DND-41 (cell line): Measurements from ENCODE around the gene BCL2L2.

Source experiments
- ATAC-seq: fragments of 200-7000 bp; cut with Tn5 transposase; 3 replicates; pipeline ENCODE4 v1.9.1; 2021; ENCODE audit warnings: low read depth; ENCODE audit not compliant: insufficient read depth
- DNase-seq: peaks from one replicate; pipeline ENCODE4 v3.0.0-alpha.2; 2020
- H2AFZ ChIP-seq: 2 replicates; pipeline ENCODE4 v1.6.0; 2012; ENCODE audit warnings: low read depth, low read length
- H3K27ac ChIP-seq: 2 replicates; pipeline ENCODE4 v1.5.1; 2012; ENCODE audit warnings: low read length, inconsistent platforms
- H3K27me3 ChIP-seq: fragments of 200-600 bp; sonication (generic); 2 replicates; pipeline ENCODE4 v1.6.0; 2012; ENCODE audit warnings: low read length, mild to moderate bottlenecking, inconsistent platforms; ENCODE audit not compliant: insufficient read depth, poor library complexity
- H3K36me3 ChIP-seq: 2 replicates; pipeline ENCODE4 v1.5.1; 2012; ENCODE audit warnings: low read length, inconsistent platforms; ENCODE audit not compliant: insufficient read depth
- H3K4me1 ChIP-seq: 2 replicates; pipeline ENCODE4 v1.5.1; 2012; ENCODE audit warnings: mild to moderate bottlenecking, low read length; ENCODE audit not compliant: insufficient read depth
- H3K4me2 ChIP-seq: 2 replicates; pipeline ENCODE4 v1.6.0; 2012; ENCODE audit warnings: mild to moderate bottlenecking, moderate library complexity, low read length, inconsistent platforms; ENCODE audit not compliant: insufficient read depth
- H3K4me3 ChIP-seq, 2 experiments: fragments of 200-600 bp in 1 of 2; shearing (Covaris generic) in 1 of 2; 2 replicates each; pipeline ENCODE4 v1.5.1; 2012 to 2016; ENCODE audit warnings: inconsistent platforms in 2 of 2, low read length in 2 of 2, mild to moderate bottlenecking in 2 of 2, low read depth in 1 of 2, moderate library complexity in 1 of 2
- H3K79me2 ChIP-seq: 2 replicates; pipeline ENCODE4 v1.6.0; 2012; ENCODE audit warnings: low read length, inconsistent platforms; ENCODE audit not compliant: insufficient read depth
- H3K9ac ChIP-seq: 2 replicates; pipeline ENCODE4 v1.6.0; 2012; ENCODE audit warnings: low read depth, mild to moderate bottlenecking, inconsistent platforms, low read length, moderate library complexity
- H3K9me3 ChIP-seq: 2 replicates; pipeline ENCODE4 v1.5.1; 2012; ENCODE audit warnings: low read length, moderate library complexity, mild to moderate bottlenecking, inconsistent platforms; ENCODE audit not compliant: insufficient read depth, severe bottlenecking
- H4K20me1 ChIP-seq: 2 replicates; pipeline ENCODE4 v1.6.0; 2012; ENCODE audit warnings: low read length; ENCODE audit not compliant: insufficient read depth
- CTCF ChIP-seq: IDR thresholded peaks from 2 replicates; pipeline ENCODE4 v1.5.1; 2012; ENCODE audit warnings: borderline replicate concordance, low read length, moderate library complexity, mild to moderate bottlenecking; ENCODE audit not compliant: poor library complexity, severe bottlenecking; ENCODE audit errors: extremely low read depth
- EZH2 ChIP-seq: IDR thresholded peaks from 3 replicates; pipeline ENCODE4 v1.6.1; 2012; ENCODE audit warnings: borderline replicate concordance, low read depth, mild to moderate bottlenecking, moderate library complexity, low read length, inconsistent platforms; ENCODE audit not compliant: severe bottlenecking

Gene BCL2L2

GRCh38 chr14:23281247-23281646 is 25.4 kb upstream of the BCL2L2 start:
- no peak overlapping the region for H3K9ac ChIP-seq
- H4K20me1 ChIP-seq = no peaks in the 10 kb centered on the region
- no peak for DNase-seq
- H3K27ac ChIP-seq = no peak overlapping the region
- no peaks in the 10 kb centered on the region for H3K9me3 ChIP-seq
- H3K4me1 ChIP-seq = peaks cover 15% of the 10 kb centered on the region
- H3K4me3 ChIP-seq = no peak overlapping the region
- no peaks in the 10 kb centered on the region for H3K27me3 ChIP-seq
- TF ChIP-seq CTCF = no peak
- TF ChIP-seq EZH2 = no peak
- no peak for ATAC-seq
- peaks cover 2% of the 10 kb centered on the region for H3K36me3 ChIP-seq
- peaks cover 15% of the 10 kb centered on the region for H3K79me2 ChIP-seq
- no peak overlapping the region for H2AFZ ChIP-seq
- no peak overlapping the region for H3K4me2 ChIP-seq

GRCh38 chr14:23284654-23285529 is 21.7 kb upstream of the BCL2L2 start:
- H2AFZ ChIP-seq = peak overlapping the region; percentile 76
- H3K27ac ChIP-seq = peak overlapping the region; percentile 76
- no peaks in the 10 kb centered on the region; the same call in 1 of the 2 replicates for H3K36me3 ChIP-seq
- H3K9me3 ChIP-seq = no peaks in the 10 kb centered on the region
- no peaks in the 10 kb centered on the region for H4K20me1 ChIP-seq
- no peaks in the 10 kb centered on the region for H3K27me3 ChIP-seq
- DNase-seq (no peak), ATAC-seq (no peak)
- peak overlapping the region; percentile 74 for H3K9ac ChIP-seq
- H3K79me2 ChIP-seq = peaks cover 23% of the 10 kb centered on the region
- H3K4me2 ChIP-seq = peak overlapping the region; percentile 83
- TF ChIP-seq EZH2 (no peak), CTCF (no peak)
- H3K4me1 ChIP-seq = peaks cover 24% of the 10 kb centered on the region
- peak overlapping the region; percentile 82 to 84; a peak in 3 of 4 replicates for H3K4me3 ChIP-seq

- Histone ChIP-seq H2AFZ (peak overlapping the region; percentile 76), H4K20me1 (no peaks in the 10 kb centered on the region), H3K4me3 (peak overlapping the region; percentile 82 to 84), H3K27me3 (no peaks in the 10 kb centered on the region), H3K4me1 (peaks cover 24% of the 10 kb centered on the region), H3K4me2 (peak overlapping the region; percentile 83), H3K9ac (peak overlapping the region; percentile 74), H3K27ac (peak overlapping the region; percentile 76), H3K79me2 (peaks cover 23% of the 10 kb centered on the region), H3K36me3 (no peaks in the 10 kb centered on the region; the same call in 1 of the 2 replicates), H3K9me3 (no peaks in the 10 kb centered on the region)
- DNase-seq (peak; percentile 31), ATAC-seq (peak; percentile 38)
- TF ChIP-seq EZH2 (no peak), CTCF (no peak)
These were observed 21.1 kb upstream of the BCL2L2 start for GRCh38 chr14:23285530-23286019.
